ENCODE results near the gene TRIM31.

GRCh38 chr6:30066577-30067459 is 46.1 kb downstream of the TRIM31 start, which contains the start of gene PPP1R11:
- TF ChIP-seq EZH2 (IDR thresholded peaks at IDR 0.05) (no peak), POLR2AphosphoS5 (IDR thresholded peaks at IDR 0.05; ENCODE audit: borderline replicate concordance, low read depth, low read length) (peak; percentile 95), FOXP2 (optimal IDR thresholded peaks at IDR 0.05; ENCODE audit: control extremely low read depth, extremely low read length, insufficient read depth) (peak; percentile 34)
